Iris pigment epithelial cell (primary cell): ENCODE results near the gene DUSP22.
"Not testable (repeated sequence)": the region's sequence is repeated elsewhere in the genome, so short reads cannot be mapped to it uniquely, and the experiment has no call there.

Experiments used
- DNase-seq: peaks from one replicate; pipeline ENCODE4 v3.0.0-alpha.2; 2011; ENCODE audit warnings: low read depth

DUSP22 gene, protein sequence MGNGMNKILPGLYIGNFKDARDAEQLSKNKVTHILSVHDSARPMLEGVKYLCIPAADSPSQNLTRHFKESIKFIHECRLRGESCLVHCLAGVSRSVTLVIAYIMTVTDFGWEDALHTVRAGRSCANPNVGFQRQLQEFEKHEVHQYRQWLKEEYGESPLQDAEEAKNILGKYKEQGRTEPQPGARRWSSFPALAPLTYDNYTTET

DNA sequence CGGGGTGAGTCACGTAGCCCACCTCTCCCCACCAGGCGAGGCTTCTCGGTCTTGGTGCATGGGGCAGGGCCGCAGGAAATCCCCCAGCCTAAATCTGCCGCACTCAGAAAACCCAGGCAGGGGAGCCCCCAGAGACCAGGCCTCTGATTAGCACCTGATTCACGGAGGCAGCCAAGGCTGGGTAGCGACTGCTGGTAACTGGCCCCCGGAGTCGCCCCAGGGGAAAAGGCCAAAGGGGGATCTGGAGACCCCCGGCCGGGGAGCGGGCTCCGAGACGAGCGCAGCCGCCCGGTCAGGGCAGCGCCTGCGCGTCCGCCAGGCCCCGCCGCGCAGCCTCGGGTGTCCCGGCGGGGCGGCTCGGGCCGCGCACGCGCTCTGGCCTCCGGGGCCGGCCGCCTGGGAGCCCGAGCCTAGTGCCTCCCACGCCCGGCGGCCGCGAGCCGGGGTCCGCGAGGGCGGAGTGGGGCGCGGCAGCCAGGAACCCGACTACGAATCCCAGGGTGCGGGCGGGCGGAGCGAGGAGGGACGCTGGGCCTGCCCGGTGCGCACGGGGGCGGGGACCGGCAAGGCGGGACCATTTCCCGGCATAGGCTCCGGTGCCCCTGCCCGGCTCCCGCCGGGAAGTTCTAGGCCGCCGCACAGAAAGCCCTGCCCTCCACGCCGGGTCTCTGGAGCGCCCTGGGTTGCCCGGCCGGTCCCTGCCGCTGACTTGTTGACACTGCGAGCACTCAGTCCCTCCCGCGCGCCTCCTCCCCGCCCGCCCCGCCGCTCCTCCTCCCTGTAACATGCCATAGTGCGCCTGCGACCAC lies at the start of gene DUSP22:
Gene DUSP22 (plus strand): TSS at position 791 of the 809 bp plus-strand sequence. CDS start 53 bp downstream, outside the sequence.
- DNase-seq: peak; percentile 89

DNA sequence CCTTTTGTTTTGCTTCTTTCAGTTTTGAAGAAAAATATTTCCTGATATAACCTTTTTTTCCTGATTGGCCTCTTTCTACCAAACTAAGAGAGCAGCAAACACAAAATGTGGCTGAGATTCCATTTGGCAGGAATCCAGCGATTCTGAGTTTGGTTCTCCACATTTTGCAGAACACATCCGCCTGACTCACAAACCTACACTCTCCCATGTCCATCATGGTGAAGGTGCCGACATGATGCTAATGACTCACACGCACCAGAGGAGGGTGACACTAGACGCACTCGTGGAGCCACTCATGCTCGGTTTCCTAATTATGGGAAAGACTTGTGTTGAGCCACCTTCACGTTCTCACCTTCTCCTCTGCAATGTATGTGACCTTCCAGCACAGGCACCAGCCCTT lies 45.9 kb upstream of the DUSP22 start:
- no peak for DNase-seq

DNA sequence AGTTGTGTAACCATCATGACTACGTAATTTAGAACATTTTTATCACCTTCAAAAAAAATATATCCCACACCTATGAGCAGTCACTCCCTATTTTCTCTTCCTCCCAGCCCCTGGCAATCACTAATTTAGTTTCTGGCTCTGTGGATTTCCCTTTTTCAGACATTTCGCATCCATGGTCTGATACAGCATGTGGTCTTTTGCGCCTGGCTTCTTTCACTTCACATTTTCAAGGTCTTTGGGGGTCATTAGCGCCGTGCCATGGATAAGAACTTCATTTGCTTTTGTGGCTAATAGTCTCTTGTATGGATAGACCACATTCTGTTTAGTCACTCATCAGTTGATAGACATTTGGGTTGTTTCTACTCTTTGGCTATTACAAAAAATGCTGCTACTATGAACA lies 44.9 kb upstream of the DUSP22 start:
- DNase-seq: no peak

DNA sequence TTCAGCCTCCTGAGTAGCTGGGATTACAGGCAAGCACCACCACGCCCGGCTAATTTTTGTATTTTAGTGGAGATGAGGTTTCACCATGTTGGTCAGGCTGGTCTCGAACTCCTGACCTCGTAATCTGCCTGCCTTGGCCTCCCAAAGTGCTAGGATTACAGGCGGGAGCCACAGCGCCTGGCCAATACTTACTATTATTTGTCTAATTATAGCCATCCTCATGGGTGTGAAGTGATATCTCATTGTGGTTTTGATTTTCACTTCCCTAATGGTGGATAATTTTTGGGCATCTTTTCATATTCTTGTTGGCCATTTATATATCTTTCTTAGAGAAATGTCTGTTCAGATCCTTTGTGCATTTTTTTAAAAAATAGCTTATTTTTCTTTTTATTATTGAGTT lies 44.2 kb upstream of the DUSP22 start:
- DNase-seq: not testable (repeated sequence)

DNA sequence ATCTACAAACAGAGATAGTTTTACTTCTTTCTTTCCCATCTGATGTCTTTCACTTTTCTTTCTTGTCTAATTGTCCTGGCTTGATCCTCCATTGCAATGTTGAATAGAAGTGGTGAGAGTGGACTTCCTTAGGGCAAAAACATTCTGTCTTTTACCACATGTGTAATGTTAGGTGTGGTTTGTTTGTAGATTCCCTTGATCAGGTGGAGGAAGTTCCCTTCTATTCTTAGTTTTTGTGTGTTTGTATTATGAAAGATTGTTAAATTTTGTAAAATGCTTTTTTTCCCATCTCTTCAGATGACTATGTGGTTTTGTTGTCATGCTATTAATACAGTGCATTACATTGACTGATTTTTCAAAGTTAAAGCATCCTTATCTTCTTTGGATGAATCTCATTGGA lies 41.6 kb upstream of the DUSP22 start:
- DNase-seq: no peak

DNA sequence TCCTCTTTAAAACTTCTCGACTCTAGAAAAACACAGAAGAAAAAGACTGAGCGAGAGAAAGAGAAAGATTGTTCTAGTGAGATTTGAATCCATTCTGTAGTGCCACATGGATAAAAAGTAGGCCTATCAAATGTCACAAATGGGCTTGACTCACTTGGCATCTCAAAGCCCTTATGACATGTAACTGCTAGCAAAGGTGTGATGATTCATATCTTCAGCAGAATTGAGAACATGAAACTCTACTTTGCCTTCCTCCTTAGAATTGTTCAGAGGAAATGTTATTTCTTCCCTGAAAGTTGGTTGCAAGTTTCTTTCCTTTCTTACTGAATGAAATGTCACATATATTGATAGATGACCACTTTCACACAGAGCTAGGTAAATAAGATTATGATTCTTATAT lies 40.4 kb upstream of the DUSP22 start:
- DNase-seq: no peak

DNA sequence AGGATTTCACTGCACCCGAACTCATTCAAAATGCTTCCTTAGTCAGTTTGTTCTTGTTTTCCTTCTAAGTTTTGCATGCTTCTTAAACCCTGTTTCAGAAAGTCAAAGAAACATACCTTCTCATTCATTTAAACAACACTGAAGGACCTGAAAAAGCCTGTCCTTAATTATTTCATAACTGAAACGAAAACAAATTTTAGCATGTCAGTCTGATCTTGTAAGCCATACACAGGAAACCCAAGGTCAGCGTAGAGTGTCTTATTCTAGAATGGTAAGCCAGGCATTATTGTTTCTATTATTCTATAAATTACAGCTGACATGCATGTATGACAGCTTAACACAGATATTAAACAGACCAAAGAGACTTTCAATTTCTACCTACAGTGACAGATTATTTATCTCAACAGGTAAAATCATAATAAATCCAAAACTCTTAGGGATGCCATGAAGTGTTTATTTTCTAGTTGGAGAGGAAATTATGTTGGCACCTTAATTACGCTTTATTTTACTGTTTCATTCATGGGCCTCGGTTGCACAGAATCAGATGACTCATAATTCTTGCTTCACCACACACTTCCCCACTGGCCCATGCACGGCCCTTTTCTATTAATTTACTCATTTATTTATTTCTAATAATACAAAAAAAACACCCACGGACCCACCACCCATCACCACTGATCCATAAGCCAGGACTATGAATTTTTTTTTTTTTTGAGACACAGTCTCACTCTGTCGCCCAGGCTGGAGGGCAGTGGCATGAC lies 39.3 kb upstream of the DUSP22 start:
- DNase-seq: peak; percentile 30

DNA sequence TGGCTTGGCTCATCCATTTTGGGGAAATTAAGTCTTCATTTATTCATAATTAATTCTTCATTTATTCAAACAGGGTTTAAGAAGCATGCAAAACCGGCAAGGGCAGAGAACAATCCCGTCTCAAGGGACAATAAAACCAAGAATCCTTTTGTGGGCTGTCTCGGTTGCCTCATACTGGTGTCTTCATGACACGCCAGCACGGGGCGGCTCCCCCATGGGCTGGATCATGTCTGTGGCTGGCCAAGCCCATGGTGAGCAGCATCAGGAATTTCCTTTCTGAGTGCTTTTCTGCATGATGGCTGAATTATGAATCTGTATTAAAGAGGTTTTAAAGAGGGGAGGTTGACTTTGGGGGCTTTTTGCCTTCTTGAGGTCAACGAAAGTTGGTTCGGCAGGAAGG lies 38.3 kb upstream of the DUSP22 start:
- DNase-seq: no peak

DNA sequence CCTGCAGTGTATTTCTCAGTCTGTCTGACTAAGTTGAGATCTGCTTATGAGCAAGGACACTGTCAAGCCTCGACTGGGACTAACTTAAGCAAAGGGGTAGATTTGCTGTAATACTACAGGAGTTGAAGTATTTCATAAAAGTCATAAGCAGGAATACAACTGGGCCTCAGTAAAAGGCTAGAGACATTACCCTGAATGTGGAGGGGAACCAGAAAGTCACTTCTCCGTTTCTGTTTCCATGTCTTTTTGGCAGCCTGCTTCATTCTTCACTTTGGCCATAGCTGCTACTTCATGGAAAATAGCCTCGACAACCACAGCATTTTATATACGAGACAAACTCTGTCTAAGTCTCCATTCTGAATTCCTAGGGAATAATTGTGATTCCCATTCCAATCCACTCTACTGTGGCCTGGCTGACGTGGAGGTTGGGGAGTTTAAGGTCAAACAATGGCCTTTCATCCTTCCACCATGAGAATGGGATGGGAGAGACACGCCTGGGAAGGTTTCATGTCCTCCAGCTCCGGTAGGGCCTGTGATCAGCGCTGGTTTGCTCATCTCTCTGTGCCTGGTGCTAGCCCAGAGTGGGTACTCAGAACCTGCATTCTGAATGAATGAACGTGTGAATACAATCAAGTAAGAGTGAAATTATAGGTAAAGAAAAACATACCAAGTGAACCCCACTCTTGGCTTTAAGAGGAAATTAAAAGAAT lies 37.1 kb upstream of the DUSP22 start:
- no peak for DNase-seq

DNA sequence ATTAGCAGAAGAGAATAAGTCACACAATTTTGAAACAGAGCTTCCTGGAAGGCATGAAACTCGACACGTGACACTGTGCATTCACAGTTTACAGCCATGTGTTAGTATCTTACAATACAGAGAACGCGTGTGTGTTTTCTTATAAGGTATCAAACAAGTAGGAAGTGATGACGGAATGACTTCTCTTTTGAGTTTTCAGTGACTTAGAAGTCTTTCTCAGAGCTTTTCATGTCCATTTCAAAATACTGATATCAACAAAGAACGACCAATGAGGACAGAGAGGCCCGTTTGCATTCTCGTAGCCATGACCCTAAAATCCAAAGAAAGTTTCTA lies 36.6 kb upstream of the DUSP22 start:
- DNase-seq: no peak

DNA sequence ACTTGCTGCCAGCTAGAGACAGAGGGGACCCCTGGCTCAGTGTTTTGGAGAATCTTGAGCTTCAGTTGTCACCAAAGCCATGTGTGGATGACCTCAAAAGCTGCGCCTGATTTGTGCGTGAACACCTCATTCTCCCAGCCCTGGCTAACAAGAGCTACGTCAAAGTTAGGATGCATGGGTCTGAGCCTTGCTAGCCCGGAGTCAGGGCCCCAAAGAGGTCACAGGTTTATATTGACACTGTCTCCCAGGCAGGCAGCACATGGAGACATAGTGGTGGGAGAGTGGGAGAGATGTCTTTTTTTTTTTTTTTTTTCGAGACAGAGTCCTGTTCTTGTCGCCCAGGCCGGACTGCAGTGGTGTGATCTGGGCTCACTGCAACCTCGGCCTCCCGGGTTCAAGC lies 36.1 kb upstream of the DUSP22 start:
- no peak for DNase-seq

DNA sequence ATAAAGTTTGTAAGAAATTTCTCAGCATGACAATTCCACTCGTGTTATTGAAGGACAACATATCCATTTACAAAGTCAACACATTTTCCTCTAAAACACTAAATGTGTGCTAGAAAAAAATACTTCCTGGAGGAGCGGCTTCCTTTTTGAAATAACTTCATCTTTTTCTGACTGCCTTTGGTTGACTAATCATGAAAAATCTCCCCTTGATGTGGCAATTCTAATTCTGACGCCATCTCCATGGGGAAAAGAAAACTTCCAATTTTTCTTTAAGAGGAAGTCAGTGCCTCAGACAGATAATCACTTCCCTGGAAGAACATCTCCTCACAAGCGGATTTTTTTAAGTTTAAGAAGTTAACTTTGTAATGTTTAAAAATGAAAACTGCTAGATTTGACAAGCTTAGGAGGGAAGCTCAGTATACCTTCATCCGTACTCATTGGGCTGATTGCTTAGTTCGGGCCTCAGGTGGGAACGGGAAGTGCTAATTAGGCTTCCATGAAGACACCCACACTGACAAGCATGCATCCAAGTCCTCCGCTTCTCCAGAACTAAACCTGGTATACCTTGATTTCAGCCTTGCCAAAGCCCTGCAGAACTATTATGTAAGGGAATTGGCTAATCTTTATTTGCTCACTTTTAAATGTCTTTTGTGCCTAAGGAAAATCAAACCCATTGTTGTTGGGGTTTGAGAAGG lies 35.1 kb upstream of the DUSP22 start:
- peak; percentile 26 for DNase-seq

DNA sequence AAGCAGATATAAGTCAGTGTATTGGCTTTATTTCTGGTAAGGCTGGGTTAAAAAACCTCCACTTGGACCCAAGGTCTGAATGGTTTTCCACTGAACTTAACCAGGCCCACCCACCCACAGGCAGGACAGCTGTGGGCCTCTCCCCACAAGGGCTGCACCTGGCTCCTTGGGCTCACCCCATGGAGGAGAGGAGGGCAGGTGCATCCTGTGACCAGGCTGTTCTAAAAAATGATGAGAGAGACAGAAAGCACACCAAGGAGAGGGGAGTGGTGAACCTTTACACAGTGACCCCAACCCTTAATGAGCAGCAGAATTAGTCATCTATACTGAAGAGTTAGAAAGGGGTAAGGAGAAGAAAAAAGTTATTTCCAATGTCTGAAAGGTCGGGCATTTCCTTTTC lies 34.5 kb upstream of the DUSP22 start:
- no peak for DNase-seq

DNA sequence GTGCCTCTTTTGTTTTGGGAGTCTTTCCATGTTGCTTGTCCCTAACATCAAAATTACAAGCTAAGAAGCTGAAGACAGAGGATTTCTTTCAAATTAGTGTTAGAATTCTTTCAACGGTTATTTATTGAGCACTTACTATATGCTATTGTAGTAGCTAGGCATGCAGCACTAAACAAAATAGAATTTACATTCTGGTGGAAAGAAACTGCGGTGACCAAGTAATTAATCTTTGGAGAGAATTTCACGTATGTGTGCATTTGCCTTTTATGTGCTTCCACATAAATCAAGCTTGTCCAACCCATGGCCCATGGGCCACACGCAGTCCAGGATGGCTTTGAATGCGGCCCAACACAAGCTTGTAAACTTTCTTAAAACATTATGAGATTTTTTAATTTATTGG lies 33.0 kb upstream of the DUSP22 start:
- DNase-seq: no peak

DNA sequence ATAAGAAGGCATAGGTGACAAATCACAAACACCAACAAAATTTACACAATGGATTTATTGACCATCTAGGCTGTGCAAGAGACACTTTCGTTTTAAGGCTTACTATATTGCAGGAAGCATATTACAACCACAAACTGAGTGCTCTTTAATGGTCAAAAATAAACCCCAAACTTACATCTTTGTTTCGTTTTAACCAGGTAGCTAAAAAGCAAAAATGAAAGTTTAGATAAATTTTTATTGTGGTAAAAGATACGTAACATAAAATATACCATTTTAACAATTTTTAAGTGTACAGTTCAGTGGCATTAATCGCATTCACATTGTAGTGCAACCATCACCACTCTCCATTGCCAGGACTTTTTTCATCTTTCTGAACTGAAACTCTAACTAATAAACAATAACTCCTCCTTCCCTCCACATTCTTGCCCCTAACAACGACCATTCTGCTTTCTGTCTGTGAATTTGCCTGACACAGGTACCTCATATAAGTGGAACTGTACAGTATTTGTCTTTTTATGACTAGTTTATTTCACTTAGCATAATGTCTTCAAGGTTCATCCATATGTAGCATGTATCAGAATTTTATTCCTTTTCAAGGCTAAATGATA lies 32.3 kb upstream of the DUSP22 start:
- DNase-seq: no peak

DNA sequence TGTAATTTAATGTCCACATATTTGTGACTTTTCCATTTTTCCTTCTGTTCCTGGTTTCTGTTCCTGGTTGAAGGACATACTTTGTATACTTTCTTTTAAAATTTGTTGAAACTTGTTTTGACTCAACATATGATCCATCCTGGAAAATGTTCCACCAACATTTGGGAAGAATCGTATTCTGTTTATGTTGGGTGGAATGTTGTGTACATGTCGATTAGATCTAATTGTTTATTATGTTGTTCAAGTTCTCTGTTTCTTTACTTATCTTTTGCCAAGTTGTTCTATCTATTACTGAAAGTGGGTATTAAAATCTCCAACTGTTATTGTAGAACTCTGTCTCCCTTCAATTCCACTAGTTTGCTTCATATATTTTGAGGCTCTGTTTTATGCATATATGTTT lies 27.7 kb upstream of the DUSP22 start:
- DNase-seq: no peak

DNA sequence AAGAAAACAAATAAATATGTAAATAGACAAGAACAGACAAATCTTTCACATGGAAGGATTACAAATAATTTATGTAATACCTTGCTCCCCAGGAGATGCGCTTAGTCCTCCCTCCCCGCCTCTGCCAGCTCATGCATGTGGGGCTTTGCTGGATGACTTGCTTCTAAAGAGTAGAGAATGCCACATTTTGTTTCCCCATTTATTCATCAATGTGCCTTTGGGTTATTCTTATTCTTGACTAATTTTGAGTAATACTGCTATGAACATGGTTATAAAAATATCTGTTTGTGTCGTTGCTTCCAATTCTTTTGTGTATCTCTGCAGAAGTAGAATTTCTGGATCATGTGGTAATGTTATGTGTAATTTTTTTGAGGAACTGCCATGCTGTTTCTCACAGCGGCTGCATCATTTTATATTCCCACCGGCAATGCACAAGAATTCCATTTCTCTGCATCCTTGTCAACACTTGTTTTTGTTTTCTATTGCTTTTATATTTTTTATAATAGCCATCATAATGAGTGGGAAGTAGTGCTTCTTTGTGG lies 23.8 kb upstream of the DUSP22 start:
- DNase-seq: no peak

DNA sequence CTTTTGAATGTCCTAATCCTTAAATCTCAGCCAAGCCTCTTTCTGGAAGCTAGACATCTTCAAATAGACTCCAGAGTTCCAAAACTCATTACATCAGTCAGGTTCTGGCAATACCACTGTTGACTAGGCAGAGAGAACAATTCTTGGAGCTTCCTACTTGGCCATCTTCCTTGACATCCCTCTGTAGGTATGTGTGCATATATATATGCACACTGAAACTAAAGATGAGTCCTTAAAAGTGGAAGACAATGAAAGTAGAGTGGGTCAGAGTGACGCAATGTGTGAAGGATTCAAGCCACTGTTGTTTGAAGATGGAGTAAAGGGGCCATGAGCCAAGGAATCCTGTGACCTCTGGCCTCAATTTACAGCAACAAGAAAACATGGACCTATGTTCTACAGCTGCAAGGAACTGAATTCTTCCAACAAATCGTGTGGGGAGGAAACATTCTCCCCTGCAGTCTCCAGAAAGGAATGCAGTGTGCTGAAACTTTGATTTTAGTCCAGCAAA lies 18.7 kb upstream of the DUSP22 start:
- DNase-seq: peak; percentile 16

DNA sequence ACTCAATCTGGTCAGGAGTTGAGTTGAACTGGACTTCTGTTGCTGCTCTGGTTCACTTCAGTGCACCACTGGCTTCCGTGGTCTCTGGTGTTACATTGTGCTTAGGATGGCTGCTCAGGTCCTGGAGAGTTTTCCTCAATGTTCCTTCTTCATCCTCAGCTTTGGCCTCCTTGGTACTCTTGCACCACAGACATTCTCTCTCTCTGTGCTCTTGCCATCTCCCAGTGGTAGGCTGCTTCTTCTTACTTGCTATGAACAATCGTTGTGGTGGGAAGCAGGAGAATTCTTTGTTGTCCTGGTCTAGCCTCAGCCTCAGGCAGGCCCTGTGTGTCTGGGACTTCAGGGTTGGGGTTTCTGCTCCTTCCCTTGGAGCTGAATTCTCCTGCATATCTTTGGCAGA lies 14.5 kb upstream of the DUSP22 start:
- DNase-seq: no peak

DNA sequence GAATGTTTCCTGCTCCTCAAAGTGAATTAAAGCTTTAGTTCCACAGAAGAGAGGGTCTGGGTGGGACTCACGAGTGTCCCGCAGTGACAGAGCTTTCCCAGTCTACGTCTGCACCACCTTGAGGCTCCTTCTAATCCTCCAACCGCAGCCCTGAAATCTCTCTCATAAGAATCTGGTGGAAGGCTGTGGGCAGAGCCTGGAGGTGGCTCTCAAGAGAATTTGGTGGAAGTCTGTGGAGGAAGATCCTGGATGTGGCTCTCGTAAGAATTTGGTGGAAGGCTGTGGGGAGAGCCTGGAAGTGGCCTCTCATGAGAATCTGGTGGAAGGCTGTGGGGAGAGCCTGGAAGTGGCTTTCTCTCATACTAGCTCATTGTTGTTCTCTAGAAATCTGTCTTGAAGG lies 13.8 kb upstream of the DUSP22 start:
- no peak for DNase-seq
